Nephron (organoid): ENCODE results near the gene FBXL14.
A peak's percentile ranks its signal among the peaks of the same experiment; 100 is the strongest.

ENCODE experiments used
- H3K27ac Mint-ChIP-seq, 3 experiments: 2 replicates each; pipeline ENCODE4 v1.8.0; 2020; ENCODE audit warnings: mixed read lengths in 3 of 3, mild to moderate bottlenecking in 2 of 3, moderate library complexity in 1 of 3
- H3K27me3 Mint-ChIP-seq: 2 replicates; pipeline ENCODE4 v1.8.0; 2021; ENCODE audit warnings: low read depth, mild to moderate bottlenecking, moderate library complexity, mixed read lengths
- H3K36me3 Mint-ChIP-seq: 2 replicates; pipeline ENCODE4 v1.8.0; 2020; ENCODE audit warnings: low read depth, mixed read lengths
- H3K4me1 Mint-ChIP-seq: 2 replicates; pipeline ENCODE4 v1.8.0; 2020; ENCODE audit warnings: mixed read lengths
- H3K4me3 Mint-ChIP-seq, 3 experiments: 2 replicates each; pipeline ENCODE4 v1.8.0; 2020; ENCODE audit warnings: mild to moderate bottlenecking in 3 of 3, mixed read lengths in 3 of 3, moderate library complexity in 2 of 3
- H3K9me3 Mint-ChIP-seq: 2 replicates; pipeline ENCODE4 v1.8.0; 2020; ENCODE audit warnings: mixed read lengths
- TF ChIP-seq, protein P1 (sequence below), 3 experiments: fragments of 200-600 bp; sonication (generic); IDR thresholded peaks; one replicate each; pipeline ENCODE4 v1.5.0; 2021; ENCODE audit warnings: antibody characterized with exemption in 3 of 3; ENCODE audit not compliant: unreplicated experiment in 3 of 3

FBXL14 gene, protein sequence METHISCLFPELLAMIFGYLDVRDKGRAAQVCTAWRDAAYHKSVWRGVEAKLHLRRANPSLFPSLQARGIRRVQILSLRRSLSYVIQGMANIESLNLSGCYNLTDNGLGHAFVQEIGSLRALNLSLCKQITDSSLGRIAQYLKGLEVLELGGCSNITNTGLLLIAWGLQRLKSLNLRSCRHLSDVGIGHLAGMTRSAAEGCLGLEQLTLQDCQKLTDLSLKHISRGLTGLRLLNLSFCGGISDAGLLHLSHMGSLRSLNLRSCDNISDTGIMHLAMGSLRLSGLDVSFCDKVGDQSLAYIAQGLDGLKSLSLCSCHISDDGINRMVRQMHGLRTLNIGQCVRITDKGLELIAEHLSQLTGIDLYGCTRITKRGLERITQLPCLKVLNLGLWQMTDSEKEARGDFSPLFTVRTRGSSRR

DNA sequence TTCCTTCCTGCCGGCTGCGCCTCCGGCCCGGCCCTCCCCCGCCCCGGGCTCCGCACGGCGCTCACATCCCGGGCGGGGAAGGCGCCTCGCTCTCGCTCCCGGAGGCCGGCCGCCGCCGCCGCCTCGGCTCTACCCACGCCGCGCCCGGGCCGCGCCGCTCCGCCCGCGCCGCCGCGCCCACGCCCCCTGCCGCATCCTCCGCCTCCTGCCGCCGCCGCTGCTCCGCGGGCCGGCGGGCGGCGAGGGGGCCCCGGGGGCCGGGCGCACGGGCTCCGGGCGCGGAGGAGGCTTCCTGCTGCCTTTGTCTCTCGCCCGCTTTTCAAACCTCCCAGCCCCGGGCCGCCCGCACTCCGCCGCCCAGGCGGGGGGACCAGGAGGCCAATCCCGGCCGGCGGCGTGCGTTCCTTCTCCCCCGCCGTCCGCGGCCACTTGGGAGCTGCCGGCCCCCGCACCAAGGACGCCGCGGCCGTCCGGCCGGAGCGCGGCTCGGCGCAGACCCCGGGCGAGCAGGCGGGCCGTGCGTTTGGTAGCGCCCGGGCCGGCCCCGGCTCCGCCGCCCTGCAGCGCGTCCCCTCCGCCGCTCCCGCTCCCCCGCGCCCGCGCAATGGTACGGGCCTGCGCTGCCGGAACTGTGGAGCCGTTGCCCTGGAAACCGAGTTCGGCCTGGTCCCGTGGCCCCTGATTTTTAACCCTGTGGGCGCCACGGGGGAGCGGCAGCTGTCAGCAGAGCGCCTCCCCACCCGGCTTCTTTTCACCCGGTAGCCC lies at the start of gene FBXL14:
Gene FBXL14 (minus strand): TSS at position 321 of the 765 bp plus-strand sequence. CDS start 515 bp downstream, outside the sequence.
- Mint-ChIP-seq H3K27ac (peak within 1 kb of the TSS; percentile 78 to 96 (median 93)), H3K9me3 (no peaks in the 10 kb centered on the region), H3K4me3 (peak within 1 kb of the TSS; percentile 91 to 93 (median 91)), H3K4me1 (peaks cover 45% of the 10 kb centered on the region), H3K27me3 (no peaks in the 10 kb centered on the region), H3K36me3 (no peaks in the 10 kb centered on the region)
- TF ChIP-seq, protein P1, sequence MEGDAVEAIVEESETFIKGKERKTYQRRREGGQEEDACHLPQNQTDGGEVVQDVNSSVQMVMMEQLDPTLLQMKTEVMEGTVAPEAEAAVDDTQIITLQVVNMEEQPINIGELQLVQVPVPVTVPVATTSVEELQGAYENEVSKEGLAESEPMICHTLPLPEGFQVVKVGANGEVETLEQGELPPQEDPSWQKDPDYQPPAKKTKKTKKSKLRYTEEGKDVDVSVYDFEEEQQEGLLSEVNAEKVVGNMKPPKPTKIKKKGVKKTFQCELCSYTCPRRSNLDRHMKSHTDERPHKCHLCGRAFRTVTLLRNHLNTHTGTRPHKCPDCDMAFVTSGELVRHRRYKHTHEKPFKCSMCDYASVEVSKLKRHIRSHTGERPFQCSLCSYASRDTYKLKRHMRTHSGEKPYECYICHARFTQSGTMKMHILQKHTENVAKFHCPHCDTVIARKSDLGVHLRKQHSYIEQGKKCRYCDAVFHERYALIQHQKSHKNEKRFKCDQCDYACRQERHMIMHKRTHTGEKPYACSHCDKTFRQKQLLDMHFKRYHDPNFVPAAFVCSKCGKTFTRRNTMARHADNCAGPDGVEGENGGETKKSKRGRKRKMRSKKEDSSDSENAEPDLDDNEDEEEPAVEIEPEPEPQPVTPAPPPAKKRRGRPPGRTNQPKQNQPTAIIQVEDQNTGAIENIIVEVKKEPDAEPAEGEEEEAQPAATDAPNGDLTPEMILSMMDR (IDR thresholded peaks at IDR 0.05; ENCODE audit: unreplicated experiment in 3 of 3): no peak

DNA sequence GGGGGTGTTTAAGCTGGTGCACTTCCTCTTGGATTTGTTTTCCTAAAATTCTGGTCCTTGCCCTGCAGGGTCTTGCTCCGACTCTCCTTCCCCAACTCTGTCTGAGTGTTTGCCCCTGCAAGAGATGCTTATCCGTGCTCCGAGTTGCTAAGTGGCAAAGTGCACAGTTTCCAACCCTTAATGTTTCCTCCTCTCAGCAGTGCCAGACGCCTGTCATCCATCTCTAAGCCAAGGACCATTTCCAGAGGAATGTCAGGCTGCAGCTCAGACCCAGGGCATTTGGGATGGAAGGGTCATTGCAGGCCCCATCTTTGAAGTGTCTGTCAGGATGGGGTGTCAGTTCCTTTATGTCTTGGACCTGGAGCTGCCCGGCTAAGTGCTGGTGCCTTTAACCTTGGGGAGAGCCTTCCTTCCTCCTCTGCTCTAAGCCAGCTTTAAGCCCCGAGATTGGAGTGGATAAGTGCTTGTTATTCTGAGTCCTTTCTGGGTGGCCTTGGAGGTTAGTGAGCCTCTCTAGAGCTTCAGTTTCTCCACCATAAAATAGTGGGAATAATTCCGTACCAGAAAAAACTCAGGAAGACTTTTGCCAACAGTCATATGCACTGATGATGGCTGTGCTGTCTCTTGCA lies 49.6 kb upstream of the FBXL14 start:
- TF ChIP-seq, protein P1 (IDR thresholded peaks at IDR 0.05; ENCODE audit: unreplicated experiment in 3 of 3): no peak

DNA sequence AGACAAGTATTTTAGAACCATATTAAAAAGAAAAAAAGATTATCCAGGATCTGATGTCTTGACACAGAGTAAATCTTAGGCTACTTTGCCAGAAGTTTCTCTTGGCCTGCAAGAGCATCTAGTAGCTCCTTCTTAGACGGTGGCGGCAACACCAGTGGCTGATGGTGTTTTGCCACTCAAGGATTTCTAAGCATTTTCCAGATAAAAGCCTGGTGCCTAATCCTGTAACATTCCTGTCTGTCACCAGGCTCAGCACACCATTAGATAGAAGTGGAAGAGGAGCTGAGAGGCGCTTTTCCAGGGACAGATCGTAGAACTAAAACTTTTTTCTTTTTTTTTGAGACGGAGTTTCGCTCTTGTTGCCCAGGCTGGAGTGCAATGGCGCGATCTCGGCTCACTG lies 48.7 kb upstream of the FBXL14 start:
- Mint-ChIP-seq H3K36me3 (peaks cover 26% of the 10 kb centered on the region), H3K4me1 (peaks cover 28% of the 10 kb centered on the region), H3K27me3 (peaks cover 11% of the 10 kb centered on the region), H3K9me3 (no peaks in the 10 kb centered on the region), H3K27ac (peak overlapping the region in 1 of 3 experiments; percentile 5), H3K4me3 (no peak overlapping the region)
- TF ChIP-seq, protein P1 (IDR thresholded peaks at IDR 0.05; ENCODE audit: unreplicated experiment in 3 of 3): no peak

More for the DNA sequence above, 49.6 kb upstream of the FBXL14 start:
- H3K4me3 Mint-ChIP-seq: no peak overlapping the region
- H3K27me3 Mint-ChIP-seq: peaks cover 11% of the 10 kb centered on the region
- peaks cover 28% of the 10 kb centered on the region for H3K4me1 Mint-ChIP-seq
- no peaks in the 10 kb centered on the region for H3K9me3 Mint-ChIP-seq
- H3K27ac Mint-ChIP-seq: peak overlapping the region in 1 of 3 experiments; percentile 60
- peaks cover 18% of the 10 kb centered on the region for H3K36me3 Mint-ChIP-seq

DNA sequence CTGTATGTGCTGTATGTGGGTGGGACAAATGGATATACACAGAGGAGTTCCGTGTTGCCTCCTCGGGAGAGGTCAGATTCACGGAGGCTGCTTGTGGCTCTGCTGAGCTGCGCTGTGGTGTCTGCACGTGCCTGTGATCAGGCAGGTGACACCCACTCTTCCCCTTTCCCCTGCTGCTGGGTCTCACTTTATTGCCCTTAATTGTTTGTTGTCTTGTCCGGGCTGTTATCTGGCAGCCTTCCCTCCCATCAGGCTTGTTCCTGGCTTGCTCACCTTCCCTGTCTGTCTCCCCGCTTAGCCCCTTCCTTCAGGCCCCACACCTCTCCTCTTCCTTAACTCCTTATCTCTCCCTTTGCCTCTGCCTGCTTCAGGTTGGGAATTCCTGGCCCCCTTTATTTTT lies 48.1 kb upstream of the FBXL14 start:
- H3K9me3 Mint-ChIP-seq: no peaks in the 10 kb centered on the region
- H3K36me3 Mint-ChIP-seq: peaks cover 26% of the 10 kb centered on the region
- H3K27ac Mint-ChIP-seq: peak overlapping the region in 1 of 3 experiments; percentile 5
- no peak overlapping the region for H3K4me3 Mint-ChIP-seq
- peaks cover 28% of the 10 kb centered on the region for H3K4me1 Mint-ChIP-seq
- H3K27me3 Mint-ChIP-seq: peaks cover 11% of the 10 kb centered on the region
- TF ChIP-seq, protein P1 (IDR thresholded peaks at IDR 0.05; ENCODE audit: unreplicated experiment in 3 of 3): no peak

DNA sequence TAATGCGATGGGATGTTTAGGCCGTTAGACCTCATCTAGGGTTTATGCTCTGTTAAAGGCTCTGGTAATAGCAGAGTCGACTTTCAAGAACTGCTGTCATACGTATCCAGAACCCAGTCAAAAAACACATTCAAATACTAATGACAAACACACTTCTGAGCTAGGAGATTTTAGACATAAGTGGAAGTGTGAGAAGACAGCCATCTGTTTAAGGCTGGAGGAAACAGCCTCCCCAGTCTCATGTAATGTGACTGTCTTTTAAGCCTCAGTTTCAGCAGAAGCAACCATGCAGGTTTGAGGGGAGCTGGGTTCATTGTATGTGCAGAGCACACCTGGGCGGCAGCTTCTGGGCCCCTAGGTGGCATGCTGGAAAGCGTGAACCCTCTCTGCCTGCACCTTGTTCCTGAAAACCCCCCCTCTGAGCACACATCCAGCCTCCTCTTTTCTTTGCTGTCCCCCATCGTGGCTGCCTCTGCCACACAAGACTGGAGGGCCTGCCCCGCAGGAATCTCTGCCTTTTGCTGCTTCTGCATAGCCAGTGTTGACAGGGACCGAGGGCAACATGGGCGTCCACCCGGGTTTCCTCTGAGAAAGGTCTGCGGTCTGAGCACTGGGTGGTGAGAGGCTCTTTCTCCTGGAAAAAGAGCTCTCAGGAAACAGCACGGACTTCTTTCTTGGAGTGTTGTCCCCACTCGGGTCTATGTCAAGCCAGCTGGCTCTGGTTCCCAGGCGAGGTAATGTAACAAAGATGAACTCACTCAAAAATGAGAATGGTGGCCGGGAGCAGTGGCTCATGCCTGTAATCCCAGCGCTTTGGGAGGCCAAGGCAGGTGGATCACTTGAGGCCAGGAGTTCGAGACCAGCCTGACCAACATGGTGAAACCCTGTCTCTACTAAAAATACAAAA lies 46.2 kb upstream of the FBXL14 start:
- Mint-ChIP-seq H3K27ac (no peak overlapping the region), H3K36me3 (peaks cover 25% of the 10 kb centered on the region), H3K9me3 (no peaks in the 10 kb centered on the region), H3K27me3 (peaks cover 9% of the 10 kb centered on the region), H3K4me1 (peaks cover 24% of the 10 kb centered on the region), H3K4me3 (no peak overlapping the region)
- TF ChIP-seq, protein P1 (IDR thresholded peaks at IDR 0.05; ENCODE audit: unreplicated experiment in 3 of 3): no peak
